Measurements from ENCODE around the gene GPR137. TPM values are rescaled to one million over a fixed set of nuclear protein-coding genes. Genes with fewer than 3 reads are reported as not detected.

GPR137 gene
- polyA plus RNA-seq, 1 donor: 22.0 TPM

DNA sequence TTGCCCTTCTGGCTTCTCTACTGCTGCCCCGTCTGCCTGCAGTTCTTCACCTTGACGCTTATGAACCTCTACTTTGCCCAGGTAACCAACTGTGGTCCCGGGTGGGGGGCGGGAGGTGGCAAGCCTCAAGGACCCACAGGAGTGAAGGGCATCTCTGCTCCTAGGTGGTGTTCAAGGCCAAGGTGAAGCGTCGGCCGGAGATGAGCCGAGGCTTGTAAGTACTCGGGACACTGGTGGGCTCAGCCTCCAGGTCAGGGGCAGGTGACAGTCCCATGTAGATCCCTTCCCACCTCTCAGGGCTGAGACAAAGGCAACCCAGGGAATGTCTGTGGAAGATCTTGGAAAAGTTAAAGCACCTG is 1.1 kb downstream of the GPR137 start:
- DNase-seq (ENCODE audit: low read depth): no peak

DNA sequence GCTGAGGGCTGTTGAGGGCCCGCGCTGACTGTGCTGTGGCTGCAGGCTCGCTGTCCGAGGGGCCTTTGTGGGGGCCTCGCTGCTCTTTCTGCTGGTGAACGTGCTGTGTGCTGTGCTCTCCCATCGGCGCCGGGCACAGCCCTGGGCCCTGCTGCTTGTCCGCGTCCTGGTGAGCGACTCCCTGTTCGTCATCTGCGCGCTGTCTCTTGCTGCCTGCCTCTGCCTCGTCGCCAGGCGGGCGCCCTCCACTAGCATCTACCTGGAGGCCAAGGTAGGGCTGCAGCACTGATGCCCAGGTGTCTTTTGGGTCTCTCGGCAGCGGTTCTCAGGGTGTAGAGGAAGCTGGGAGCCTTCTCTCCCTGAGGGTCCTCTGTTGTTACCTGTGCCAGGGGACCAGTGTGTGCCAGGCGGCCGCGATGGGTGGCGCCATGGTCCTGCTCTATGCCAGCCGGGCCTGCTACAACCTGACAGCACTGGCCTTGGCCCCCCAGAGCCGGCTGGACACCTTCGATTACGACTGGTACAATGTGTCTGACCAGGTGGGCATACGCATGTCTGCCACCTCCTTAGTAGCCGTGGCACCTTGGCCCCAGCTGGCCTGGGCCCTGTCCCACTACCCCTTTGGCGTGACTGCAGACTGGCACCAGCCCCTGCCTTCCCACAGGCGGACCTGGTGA is 2.2 kb downstream of the GPR137 start:
- DNase-seq (ENCODE audit: low read depth): no peak

DNA sequence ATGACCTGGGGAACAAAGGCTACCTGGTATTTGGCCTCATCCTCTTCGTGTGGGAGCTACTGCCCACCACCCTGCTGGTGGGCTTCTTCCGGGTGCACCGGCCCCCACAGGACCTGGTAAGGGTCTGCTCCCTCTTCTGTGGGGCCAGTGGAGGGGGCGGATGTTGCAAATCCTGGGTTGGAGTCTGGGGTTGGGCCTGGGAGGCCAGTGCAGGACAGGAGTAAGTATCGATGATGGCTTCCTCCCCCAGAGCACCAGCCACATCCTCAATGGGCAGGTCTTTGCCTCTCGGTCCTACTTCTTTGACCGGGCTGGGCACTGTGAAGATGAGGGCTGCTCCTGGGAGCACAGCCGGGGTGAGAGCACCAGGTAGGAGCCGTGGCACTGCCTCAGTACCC is 2.7 kb downstream of the GPR137 start:
- no peak for DNase-seq (ENCODE audit: low read depth)

GRCh38 chr11:64289002-64289564 is 3.4 kb downstream of the GPR137 start:
- no peak for DNase-seq (ENCODE audit: low read depth)

DNA sequence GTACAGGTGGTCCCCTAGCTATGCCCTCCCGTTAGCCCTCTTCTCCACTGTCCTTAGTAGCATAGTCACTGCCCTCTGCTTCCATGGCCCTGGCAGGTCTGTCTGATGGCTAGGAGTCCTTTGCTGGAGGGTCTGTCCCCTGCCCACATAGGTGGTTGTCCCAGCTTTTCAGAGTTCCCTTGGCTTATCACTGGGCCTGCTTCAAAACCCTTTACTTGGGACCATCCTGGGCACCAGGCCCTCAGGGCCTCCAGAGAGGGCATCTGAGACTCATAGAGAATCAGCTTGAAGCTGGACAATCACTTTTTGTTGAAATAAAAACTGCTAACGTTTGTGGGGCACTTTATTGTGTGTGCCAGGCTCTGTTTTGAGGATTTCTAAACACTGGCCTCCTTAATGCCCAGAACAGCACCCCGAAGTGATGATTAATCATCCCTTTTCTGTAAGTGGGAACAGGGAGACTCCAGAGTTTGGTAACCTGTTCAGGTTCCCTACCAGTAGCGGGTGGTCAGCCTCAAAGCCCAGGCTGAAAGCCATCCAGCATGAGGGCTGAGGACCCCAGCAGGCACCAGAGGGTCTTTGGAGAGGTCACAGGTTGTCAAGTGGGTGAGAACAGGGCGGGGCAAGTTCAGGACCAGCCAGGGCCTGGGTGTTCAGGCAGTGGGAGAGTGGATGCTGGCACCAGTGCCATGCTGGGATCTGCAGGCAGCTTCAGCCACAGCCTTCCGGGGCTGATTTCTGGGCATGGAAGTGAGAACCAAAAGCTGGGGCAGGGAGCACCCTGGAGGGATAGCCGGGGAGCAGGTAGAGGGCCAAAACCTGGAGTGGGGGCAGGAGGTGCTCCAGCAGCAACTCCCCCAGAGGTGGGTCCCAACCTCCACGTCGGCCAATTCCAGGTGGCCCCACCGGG is 5.0 kb downstream of the GPR137 start:
- no peak for DNase-seq (ENCODE audit: low read depth)

GRCh38 chr11:64291262-64291751 is 5.7 kb downstream of the GPR137 start, which contains the start of gene KCNK4:
TSS of gene KCNK4 (plus strand) at chr11:64291302. CDS start at chr11:64293019, 1,717 bp downstream.
- no peak for DNase-seq (ENCODE audit: low read depth)

- DNase-seq (ENCODE audit: low read depth): no peak
Measured at GRCh38 chr11:64291752-64292459, 6.3 kb downstream of the GPR137 start.

DNA sequence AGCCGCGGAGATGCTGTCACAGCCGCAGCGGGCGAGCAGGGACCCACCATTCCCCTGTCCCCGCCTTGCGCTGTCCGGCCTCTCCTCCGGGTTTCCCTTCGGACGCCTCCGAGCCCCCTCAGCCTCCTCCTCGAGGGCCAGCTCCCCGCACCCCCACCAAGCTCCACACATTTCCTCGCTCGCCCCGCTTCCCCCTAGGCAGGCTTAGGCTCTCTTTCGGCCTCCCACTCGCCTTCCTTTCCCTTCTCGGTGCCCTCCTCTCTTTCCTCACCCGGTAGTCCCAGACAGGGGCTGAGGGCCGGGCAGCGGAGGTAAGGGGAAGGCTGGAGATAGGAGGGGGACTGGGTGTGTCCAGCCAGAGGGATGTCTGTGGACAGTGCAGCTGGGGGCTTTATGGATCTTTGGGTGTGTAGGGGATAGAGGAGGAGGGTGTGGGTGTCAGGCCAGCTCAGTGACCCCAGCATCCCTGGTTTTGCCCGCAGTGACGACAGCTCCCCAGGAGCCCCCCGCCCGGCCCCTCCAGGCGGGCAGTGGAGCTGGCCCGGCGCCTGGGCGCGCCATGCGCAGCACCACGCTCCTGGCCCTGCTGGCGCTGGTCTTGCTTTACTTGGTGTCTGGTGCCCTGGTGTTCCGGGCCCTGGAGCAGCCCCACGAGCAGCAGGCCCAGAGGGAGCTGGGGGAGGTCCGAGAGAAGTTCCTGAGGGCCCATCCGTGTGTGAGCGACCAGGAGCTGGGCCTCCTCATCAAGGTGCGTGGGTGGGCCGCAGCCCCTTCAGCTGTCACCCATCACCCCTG is 7.0 kb downstream of the GPR137 start:
- no peak for DNase-seq (ENCODE audit: low read depth)

- DNase-seq (ENCODE audit: low read depth): no peak
Measured at GRCh38 chr11:64294774-64295173, 9.1 kb downstream of the GPR137 start.

DNA sequence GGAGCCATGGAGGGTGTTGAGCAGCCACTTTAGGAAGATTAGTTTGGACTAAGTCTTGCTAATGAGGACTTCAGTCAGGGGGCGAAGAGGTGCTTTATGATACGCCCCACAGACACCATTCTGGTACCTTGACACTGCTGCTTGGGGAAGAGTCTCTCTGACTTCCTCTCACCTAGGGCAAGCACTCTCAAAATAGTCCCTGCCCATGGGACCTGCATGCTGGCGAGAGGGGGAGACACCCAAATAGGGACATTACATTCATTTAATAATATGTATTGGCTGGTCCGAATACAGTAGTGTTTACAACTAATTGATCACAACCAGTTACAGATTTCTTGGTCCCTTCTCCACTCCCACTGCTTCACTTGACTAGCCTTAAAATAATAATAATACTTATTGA is 10.1 kb downstream of the GPR137 start:
- no peak for DNase-seq (ENCODE audit: low read depth)

GRCh38 chr11:64296236-64296635 is 10.6 kb downstream of the GPR137 start:
- no peak for DNase-seq (ENCODE audit: low read depth)

- DNase-seq (ENCODE audit: low read depth): no peak
Measured at GRCh38 chr11:64296830-64297698, 11.4 kb downstream of the GPR137 start.

DNA sequence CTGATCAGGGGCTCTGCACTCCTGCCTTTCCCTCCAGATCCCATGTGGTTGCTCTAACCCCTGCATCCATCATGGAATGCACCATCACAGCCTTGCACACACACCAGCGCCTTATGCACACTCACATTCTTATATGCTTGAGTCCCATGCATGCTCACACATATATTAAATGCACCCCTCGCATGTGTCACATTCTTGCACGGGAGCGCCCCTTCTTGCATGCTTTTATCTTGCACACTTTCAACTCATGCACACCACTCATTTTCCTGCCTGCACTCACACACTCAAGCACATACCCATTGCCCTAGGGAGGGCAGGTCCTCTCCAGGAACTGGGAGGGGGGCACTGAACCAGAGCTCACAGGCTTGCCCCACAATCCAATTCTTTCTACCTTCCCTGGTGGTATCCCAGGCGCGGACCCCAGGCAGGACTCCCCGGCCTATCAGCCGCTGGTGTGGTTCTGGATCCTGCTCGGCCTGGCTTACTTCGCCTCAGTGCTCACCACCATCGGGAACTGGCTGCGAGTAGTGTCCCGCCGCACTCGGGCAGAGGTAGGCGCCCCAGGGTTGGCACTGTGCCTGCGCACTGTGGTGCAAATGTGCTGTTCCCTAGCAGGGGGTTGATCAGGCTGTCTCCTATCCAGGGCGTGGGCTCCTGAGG is 12.2 kb downstream of the GPR137 start:
- no peak for DNase-seq (ENCODE audit: low read depth)

DNA sequence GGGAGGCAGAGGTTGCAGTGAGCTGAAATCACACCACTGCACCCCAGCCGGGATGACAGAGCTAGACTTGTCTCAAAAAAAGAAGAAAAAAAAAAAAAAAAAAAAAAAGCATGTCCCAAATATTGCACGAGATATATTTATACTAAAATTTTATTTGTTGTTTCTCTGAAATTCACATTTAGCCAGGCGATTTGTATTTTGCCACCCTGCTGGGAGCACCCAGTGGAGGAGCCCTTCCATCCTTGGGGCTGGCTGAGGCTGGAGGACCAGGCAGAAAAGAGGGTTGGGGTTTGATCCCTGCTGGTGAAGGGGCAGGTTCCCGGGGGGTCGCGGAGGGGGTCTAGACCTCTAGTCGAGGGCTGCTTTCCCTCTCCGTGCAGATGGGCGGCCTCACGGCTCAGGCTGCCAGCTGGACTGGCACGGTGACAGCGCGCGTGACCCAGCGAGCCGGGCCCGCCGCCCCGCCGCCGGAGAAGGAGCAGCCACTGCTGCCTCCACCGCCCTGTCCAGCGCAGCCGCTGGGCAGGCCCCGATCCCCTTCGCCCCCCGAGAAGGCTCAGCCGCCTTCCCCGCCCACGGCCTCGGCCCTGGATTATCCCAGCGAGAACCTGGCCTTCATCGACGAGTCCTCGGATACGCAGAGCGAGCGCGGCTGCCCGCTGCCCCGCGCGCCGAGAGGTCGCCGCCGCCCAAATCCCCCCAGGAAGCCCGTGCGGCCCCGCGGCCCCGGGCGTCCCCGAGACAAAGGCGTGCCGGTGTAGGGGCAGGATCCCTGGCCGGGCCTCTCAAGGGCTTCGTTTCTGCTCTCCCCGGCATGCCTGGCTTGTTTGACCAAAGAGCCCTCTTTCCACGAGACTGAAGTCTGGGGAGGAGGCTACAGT is 13.6 kb downstream of the GPR137 start:
- no peak for DNase-seq (ENCODE audit: low read depth)

GRCh38 chr11:64299847-64300648 is 14.4 kb downstream of the GPR137 start, which contains the start of gene CATSPERZ:
TSS of gene CATSPERZ (plus strand) at chr11:64300358. CDS start at chr11:64300411, 53 bp downstream.
- DNase-seq (ENCODE audit: low read depth): no peak

- DNase-seq (ENCODE audit: low read depth): no peak
Measured at GRCh38 chr11:64303109-64304031, 17.7 kb downstream of the GPR137 start.

GRCh38 chr11:64304032-64304315 is 18.3 kb downstream of the GPR137 start:
- DNase-seq (ENCODE audit: low read depth): no peak
